Neural progenitor cell (in vitro differentiated cells): ENCODE results near the gene TRA2A. TPM values are rescaled to one million over a fixed set of nuclear protein-coding genes. Genes with fewer than 3 reads are reported as not detected.
A peak's percentile ranks its signal among the peaks of the same experiment; 100 is the strongest.

ENCODE experiments used
- DNase-seq: peaks from one replicate; pipeline ENCODE4 v3.0.0-alpha.2; 2016; ENCODE audit warnings: low spot score
- H2AFZ ChIP-seq: fragments of 200-600 bp; sonication (generic); replicated peaks from 2 replicates; pipeline ENCODE4 v1.6.1; 2016; ENCODE audit warnings: antibody characterized with exemption
- H3F3A ChIP-seq: fragments of 200-600 bp; sonication (generic); 2 replicates; pipeline ENCODE4 v1.6.1; 2016; ENCODE audit warnings: antibody characterized with exemption, low read depth
- H3K27ac ChIP-seq: fragments of 200-600 bp; sonication (generic); 2 replicates; pipeline ENCODE4 v1.5.1; 2016; ENCODE audit warnings: mild to moderate bottlenecking
- H3K27me3 ChIP-seq: fragments of 200-600 bp; sonication (generic); 2 replicates; pipeline ENCODE4 v1.6.1; 2016; ENCODE audit warnings: mild to moderate bottlenecking, moderate library complexity
- H3K36me3 ChIP-seq: fragments of 200-600 bp; sonication (generic); 2 replicates; pipeline ENCODE4 v1.5.1; 2016
- H3K4me1 ChIP-seq: fragments of 200-600 bp; sonication (generic); 2 replicates; pipeline ENCODE4 v1.6.1; 2016; ENCODE audit warnings: mixed run types
- H3K4me2 ChIP-seq: fragments of 200-600 bp; sonication (generic); 2 replicates; pipeline ENCODE4 v1.6.1; 2016
- H3K4me3 ChIP-seq: fragments of 200-600 bp; sonication (generic); 2 replicates; pipeline ENCODE4 v1.5.1; 2016
- H3K79me2 ChIP-seq: fragments of 200-600 bp; sonication (generic); 2 replicates; pipeline ENCODE4 v1.6.1; 2016; ENCODE audit warnings: low read depth
- H3K9ac ChIP-seq: fragments of 200-600 bp; sonication (generic); 2 replicates; pipeline ENCODE4 v1.6.1; 2016
- H3K9me3 ChIP-seq: fragments of 200-600 bp; sonication (generic); 2 replicates; pipeline ENCODE4 v1.5.1; 2016; ENCODE audit warnings: low read depth
- H4K20me1 ChIP-seq: fragments of 200-600 bp; sonication (generic); 2 replicates; pipeline ENCODE4 v1.6.1; 2016; ENCODE audit warnings: low read depth
- H3K27ac Mint-ChIP-seq: 3 replicates; pipeline ENCODE4 v1.8.0; 2021; ENCODE audit warnings: mixed read lengths
- H3K27me3 Mint-ChIP-seq: 2 replicates; pipeline ENCODE4 v1.8.0; 2022; ENCODE audit warnings: low read depth, mild to moderate bottlenecking, inconsistent platforms, moderate library complexity, mixed read lengths; ENCODE audit not compliant: insufficient read depth
- H3K36me3 Mint-ChIP-seq: 3 replicates; pipeline ENCODE4 v1.8.0; 2021; ENCODE audit warnings: mixed read lengths
- H3K4me1 Mint-ChIP-seq: 3 replicates; pipeline ENCODE4 v1.8.0; 2021; ENCODE audit warnings: mixed read lengths
- H3K4me3 Mint-ChIP-seq: 3 replicates; pipeline ENCODE4 v1.8.0; 2021; ENCODE audit warnings: mild to moderate bottlenecking, moderate library complexity, mixed read lengths
- H3K9me3 Mint-ChIP-seq: 3 replicates; pipeline ENCODE4 v1.8.0; 2020; ENCODE audit warnings: mixed read lengths
- CTCF ChIP-seq: fragments of 200-600 bp; sonication (generic); IDR thresholded peaks from 2 replicates; pipeline ENCODE4 v1.5.1; 2017; ENCODE audit warnings: antibody characterized with exemption, mild to moderate bottlenecking
- EZH2 ChIP-seq: fragments of 200-600 bp; sonication (generic); IDR thresholded peaks from 2 replicates; pipeline ENCODE4 v1.6.1; 2017; ENCODE audit warnings: antibody characterized with exemption, mild to moderate bottlenecking, moderate library complexity
- EZH2phosphoT487 ChIP-seq: fragments of 200-600 bp; sonication (generic); IDR thresholded peaks from 2 replicates; pipeline ENCODE4 v1.6.1; 2017; ENCODE audit warnings: antibody characterized with exemption
- total RNA-seq: library from RNA; depleted of rRNA; stranded (reverse); fragments of >200 nt; gene quantifications from 2 replicates; pipeline ENCODE4 v1.2.3, GENCODE V29; 2015; ENCODE audit warnings: low replicate concordance

The TRA2A gene
- total RNA-seq: 81.9 and 126 TPM in 2 replicates

DNA sequence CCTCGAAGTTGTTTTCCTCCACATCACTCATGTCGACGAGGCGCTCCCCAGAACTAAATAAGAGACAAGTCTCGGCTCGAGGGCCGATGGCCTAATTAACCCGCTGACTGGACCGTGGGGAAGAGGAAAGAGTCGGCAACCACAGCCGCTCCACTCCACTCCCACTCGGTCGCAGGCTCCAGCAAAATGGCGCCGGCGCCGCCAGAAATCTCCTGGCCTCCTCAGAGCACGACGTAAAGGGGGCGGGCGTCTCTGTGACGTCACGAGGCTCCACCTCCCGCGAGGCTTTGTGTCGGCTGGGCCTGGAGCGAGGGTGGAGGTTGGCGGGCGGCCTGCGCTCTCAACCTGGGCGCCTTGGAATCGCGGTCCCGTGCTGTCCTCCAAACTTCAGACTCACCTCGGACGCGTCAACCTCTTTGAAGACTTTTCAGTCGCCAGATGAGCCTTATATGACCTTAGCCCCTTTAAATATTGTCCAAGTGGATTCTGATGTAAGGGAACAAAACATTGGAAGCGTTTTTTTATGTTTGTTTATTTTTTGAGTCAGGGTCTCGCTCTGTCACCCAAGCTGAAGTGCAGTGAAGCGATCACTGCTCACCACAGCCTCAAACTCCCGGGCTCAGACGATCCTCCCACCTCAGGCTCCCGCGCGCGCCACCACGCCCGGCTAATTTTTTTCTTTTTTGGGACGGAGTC lies at the start of gene TRA2A:
Gene TRA2A (minus strand): TSS at position 188 of the 696 bp plus-strand sequence. CDS start 157 bp downstream, at position 31.
- H4K20me1 ChIP-seq: peaks cover 45% of the 10 kb centered on the region
- H3K4me1 ChIP-seq: peaks cover 25% of the 10 kb centered on the region

GRCh38 chr7:23570592-23571200 lies 38.9 kb upstream of the TRA2A start:
- TF ChIP-seq EZH2 (no peak), CTCF (peak; percentile 93)
- peak; percentile 86 for DNase-seq
- no peaks in the 10 kb centered on the region for H3K79me2 ChIP-seq
- no peak overlapping the region for H3K27ac ChIP-seq
- H3K9me3 ChIP-seq: no peaks in the 10 kb centered on the region
- H4K20me1 ChIP-seq: no peaks in the 10 kb centered on the region
- no peaks in the 10 kb centered on the region for H3K9me3 Mint-ChIP-seq
- peak overlapping the region; percentile 92 for H2AFZ ChIP-seq
- no peak overlapping the region for H3K4me3 ChIP-seq
- no peaks in the 10 kb centered on the region for H3K36me3 ChIP-seq
- no peak overlapping the region for H3K9ac ChIP-seq
- no peaks in the 10 kb centered on the region for H3F3A ChIP-seq
- H3K4me1 ChIP-seq: no peaks in the 10 kb centered on the region
- H3K4me1 Mint-ChIP-seq: peaks cover 4% of the 10 kb centered on the region
- H3K4me2 ChIP-seq: no peak overlapping the region
- H3K4me3 Mint-ChIP-seq: no peak overlapping the region
- no peak overlapping the region for H3K27ac Mint-ChIP-seq
- H3K27me3 Mint-ChIP-seq: no peaks in the 10 kb centered on the region
- no peaks in the 10 kb centered on the region for H3K27me3 ChIP-seq
- no peaks in the 10 kb centered on the region for H3K36me3 Mint-ChIP-seq

More for the DNA sequence above, at the start of gene TRA2A:
- TF ChIP-seq EZH2phosphoT487 (no peak), EZH2 (no peak), CTCF (no peak)
- H3K4me1 Mint-ChIP-seq: peaks cover 32% of the 10 kb centered on the region
- H3F3A ChIP-seq: peaks cover 15% of the 10 kb centered on the region
- peaks cover 4% of the 10 kb centered on the region for H3K27me3 Mint-ChIP-seq
- H3K9me3 Mint-ChIP-seq: peaks cover 2% of the 10 kb centered on the region
- peaks cover 59% of the 10 kb centered on the region for H3K79me2 ChIP-seq
- H3K27me3 ChIP-seq: no peaks in the 10 kb centered on the region
- H3K4me3 ChIP-seq: peak within 1 kb of the TSS; percentile 95
- peak within 1 kb of the TSS; percentile 100 for H3K9ac ChIP-seq
- peak within 1 kb of the TSS; percentile 77 for H3K4me2 ChIP-seq
- no peaks in the 10 kb centered on the region for H3K36me3 ChIP-seq
- H3K9me3 ChIP-seq: no peaks in the 10 kb centered on the region
- peak within 1 kb of the TSS; percentile 74 for H2AFZ ChIP-seq
- peaks cover 20% of the 10 kb centered on the region for H3K36me3 Mint-ChIP-seq
- peak within 1 kb of the TSS; percentile 100 for H3K27ac Mint-ChIP-seq
- H3K4me3 Mint-ChIP-seq: peak within 1 kb of the TSS; percentile 92
- peak within 1 kb of the TSS; percentile 96 for H3K27ac ChIP-seq
- peak; percentile 97 for DNase-seq

DNA sequence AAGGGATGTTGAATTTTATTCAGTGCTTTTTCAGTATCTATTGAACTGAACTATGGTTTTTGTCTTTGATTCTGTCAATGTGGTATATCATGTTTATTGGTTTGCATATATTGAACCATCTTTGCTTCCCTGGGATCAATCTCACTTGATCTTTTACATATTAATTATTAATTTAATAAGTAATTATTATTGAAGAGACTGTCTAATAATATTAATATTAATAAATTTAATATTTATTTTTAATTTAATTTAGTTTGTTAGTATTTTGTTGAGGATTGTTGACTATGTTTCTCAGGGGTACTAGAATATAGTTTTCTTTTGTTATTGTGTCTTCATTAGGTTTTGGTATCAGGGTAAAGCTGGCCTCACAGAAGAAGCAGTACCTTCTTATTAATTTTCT lies 26.5 kb upstream of the TRA2A start:
- H3K36me3 Mint-ChIP-seq: no peaks in the 10 kb centered on the region
- no peak overlapping the region for H3K27ac Mint-ChIP-seq
- Histone ChIP-seq H3K4me2 (no peak overlapping the region), H3K36me3 (no peaks in the 10 kb centered on the region), H3K4me1 (no peaks in the 10 kb centered on the region), H3K4me3 (no peak overlapping the region), H3K9ac (no peak overlapping the region), H2AFZ (no peak overlapping the region), H3F3A (no peaks in the 10 kb centered on the region), H3K27ac (no peak overlapping the region), H3K27me3 (no peaks in the 10 kb centered on the region), H3K9me3 (no peaks in the 10 kb centered on the region), H3K79me2 (no peaks in the 10 kb centered on the region), H4K20me1 (no peaks in the 10 kb centered on the region)
- H3K9me3 Mint-ChIP-seq: no peaks in the 10 kb centered on the region
- H3K27me3 Mint-ChIP-seq: peaks cover 5% of the 10 kb centered on the region
- H3K4me3 Mint-ChIP-seq: no peak overlapping the region
- no peak for DNase-seq
- H3K4me1 Mint-ChIP-seq: no peaks in the 10 kb centered on the region
- no peak for TF ChIP-seq EZH2
- no peak for TF ChIP-seq CTCF
- TF ChIP-seq EZH2phosphoT487: no peak
